ENCODE measurements around the gene TRIM9. TPM values are rescaled to one million over a fixed set of nuclear protein-coding genes. Genes with fewer than 3 reads are reported as not detected.
"Not testable (repeated sequence)": the region's sequence is repeated elsewhere in the genome, so short reads cannot be mapped to it uniquely, and the experiment has no call there.

TRIM9 gene
- total RNA-seq, 2 experiments from 2014 or later, result 0.19 to 0.45 TPM

- DNase-seq (no peak), ATAC-seq (ENCODE audit: poor library complexity) (no peak)
- Histone ChIP-seq H3K36me3 (ENCODE audit: insufficient read depth, low read length) (no peaks in the 10 kb centered on the region), H3K9me3 (ENCODE audit: control insufficient read depth in 1 of 2, insufficient read depth in 1 of 2, low read length in 2 of 2) (peaks cover 0 to 10% of the 10 kb centered on the region in 2 experiments), H3K27me3 (ENCODE audit: control insufficient read depth in 1 of 2, insufficient read depth in 2 of 2, low read length in 2 of 2) (peaks cover 24 to 47% of the 10 kb centered on the region in 2 experiments), H3K4me1 (ENCODE audit: insufficient read depth, low read length) (peaks cover 17% of the 10 kb centered on the region), H3K4me3 (ENCODE audit: low read length) (peak overlapping the region; percentile 55), H3K27ac (ENCODE audit: low read depth in 1 of 2, low read length in 2 of 2) (no peak overlapping the region)
- Mint-ChIP-seq H3K9me3 (no peaks in the 10 kb centered on the region), H3K36me3 (ENCODE audit: low read depth) (no peaks in the 10 kb centered on the region), H3K27me3 (peaks cover 53% of the 10 kb centered on the region), H3K4me1 (ENCODE audit: low read depth) (peaks cover 7% of the 10 kb centered on the region), H3K27ac (no peak overlapping the region), H3K4me3 (peak overlapping the region; percentile 66)
- intact Hi-C loops (cut with DNase I, micrococcal nuclease), result no loop called here
- CTCF ChIA-PET, result no interaction called here
- TF ChIP-seq CTCF (IDR thresholded peaks at IDR 0.05), result no peak
- POLR2A ChIA-PET, result no interaction called here
Observed at GRCh38 chr14:50943261-50943942, 151.5 kb downstream of the TRIM9 start.

- H3K36me3 ChIP-seq (ENCODE audit: insufficient read depth, low read length); H3K27ac Mint-ChIP-seq; POLR2A ChIA-PET; H3K4me3 ChIP-seq (ENCODE audit: low read length); DNase-seq; ATAC-seq (ENCODE audit: poor library complexity); H3K36me3 Mint-ChIP-seq (ENCODE audit: low read depth); H3K27ac ChIP-seq (ENCODE audit: low read depth in 1 of 2, low read length in 2 of 2); CTCF ChIA-PET; H3K4me3 Mint-ChIP-seq; H3K4me1 Mint-ChIP-seq (ENCODE audit: low read depth); intact Hi-C loops (cut with DNase I, micrococcal nuclease); H3K9me3 Mint-ChIP-seq: not testable (repeated sequence)
- Histone ChIP-seq H3K9me3 (ENCODE audit: control insufficient read depth in 1 of 2, insufficient read depth in 1 of 2, low read length in 2 of 2) (peaks cover 0 to 10% of the 10 kb centered on the region in 2 experiments), H3K4me1 (ENCODE audit: insufficient read depth, low read length) (peaks cover 17% of the 10 kb centered on the region), H3K27me3 (ENCODE audit: control insufficient read depth in 1 of 2, insufficient read depth in 2 of 2, low read length in 2 of 2) (peaks cover 24 to 47% of the 10 kb centered on the region in 2 experiments)
- H3K27me3 Mint-ChIP-seq, result peaks cover 53% of the 10 kb centered on the region
Observed at GRCh38 chr14:50941638-50942037, 153.3 kb downstream of the TRIM9 start.

- Histone ChIP-seq H3K27ac (ENCODE audit: low read depth in 1 of 2, low read length in 2 of 2) (no peak overlapping the region), H3K4me3 (ENCODE audit: low read length) (no peak overlapping the region), H3K4me1 (ENCODE audit: insufficient read depth, low read length) (peaks cover 17% of the 10 kb centered on the region), H3K9me3 (ENCODE audit: control insufficient read depth in 1 of 2, insufficient read depth in 1 of 2, low read length in 2 of 2) (peaks cover 0 to 10% of the 10 kb centered on the region in 2 experiments), H3K36me3 (ENCODE audit: insufficient read depth, low read length) (no peaks in the 10 kb centered on the region), H3K27me3 (ENCODE audit: control insufficient read depth in 1 of 2, insufficient read depth in 2 of 2, low read length in 2 of 2) (peaks cover 24 to 47% of the 10 kb centered on the region in 2 experiments)
- peaks cover 7% of the 10 kb centered on the region for H3K4me1 Mint-ChIP-seq (ENCODE audit: low read depth)
- no peaks in the 10 kb centered on the region for H3K36me3 Mint-ChIP-seq (ENCODE audit: low read depth)
- H3K27ac Mint-ChIP-seq, result no peak overlapping the region
- no peak for TF ChIP-seq CTCF (IDR thresholded peaks at IDR 0.05)
- H3K27me3 Mint-ChIP-seq, result peaks cover 53% of the 10 kb centered on the region
- intact Hi-C loops (cut with DNase I, micrococcal nuclease), result no loop called here
- CTCF ChIA-PET, result no interaction called here
- H3K4me3 Mint-ChIP-seq, result no peak overlapping the region
- ATAC-seq (ENCODE audit: poor library complexity), result no peak
- POLR2A ChIA-PET, result no interaction called here
- no peak for DNase-seq
- H3K9me3 Mint-ChIP-seq, result no peaks in the 10 kb centered on the region
Observed at GRCh38 chr14:50941151-50941550, 153.8 kb downstream of the TRIM9 start.

GRCh38 chr14:50937800-50938199, 157.1 kb downstream of the TRIM9 start:
- Histone ChIP-seq H3K9me3 (ENCODE audit: control insufficient read depth in 1 of 2, insufficient read depth in 1 of 2, low read length in 2 of 2) (no peaks in the 10 kb centered on the region), H3K27ac (ENCODE audit: low read depth in 1 of 2, low read length in 2 of 2) (no peak overlapping the region), H3K4me3 (ENCODE audit: low read length) (no peak overlapping the region), H3K27me3 (ENCODE audit: control insufficient read depth in 1 of 2, insufficient read depth in 2 of 2, low read length in 2 of 2) (peaks cover 9 to 32% of the 10 kb centered on the region in 2 experiments), H3K36me3 (ENCODE audit: insufficient read depth, low read length) (no peaks in the 10 kb centered on the region), H3K4me1 (ENCODE audit: insufficient read depth, low read length) (no peaks in the 10 kb centered on the region)
- Mint-ChIP-seq H3K4me1 (ENCODE audit: low read depth) (no peaks in the 10 kb centered on the region), H3K27ac (no peak overlapping the region), H3K9me3 (no peaks in the 10 kb centered on the region), H3K27me3 (peaks cover 44% of the 10 kb centered on the region), H3K4me3 (no peak overlapping the region), H3K36me3 (ENCODE audit: low read depth) (no peaks in the 10 kb centered on the region)
- ChIA-PET CTCF (interaction anchor here (0.6 kb wide), 1 partner anchor 53 kb away, joined by 3 read pairs; no protein-coding TSS in a partner anchor), POLR2A (no interaction called here)
- ATAC-seq (ENCODE audit: poor library complexity) (no peak), DNase-seq (no peak)
- intact Hi-C loops (cut with DNase I, micrococcal nuclease), result no loop called here
- TF ChIP-seq CTCF (IDR thresholded peaks at IDR 0.05), result no peak

All from CD4-positive, alpha-beta T cell (primary cell).